ENCODE data around the gene AOPEP.

- TF ChIP-seq NFYB (CRISPR knock-in tag; conservative IDR thresholded peaks at IDR 0.05; ENCODE audit: low read depth) (no peak), CTCF (IDR thresholded peaks at IDR 0.05) (no peak), ZNF138 (CRISPR knock-in tag; conservative IDR thresholded peaks at IDR 0.05) (no peak), MAX (CRISPR knock-in tag; IDR thresholded peaks at IDR 0.05) (no peak), GRHL2 (CRISPR knock-in tag; IDR thresholded peaks at IDR 0.05; ENCODE audit: insufficient replicate concordance, severe bottlenecking) (no peak)
These were observed 114.2 kb downstream of the AOPEP start for GRCh38 chr9:94840738-94841137.

Data from WTC11 (cell line).